HL-60/S4 (cell line): ENCODE measurements around the gene LCN9.
"Not testable (repeated sequence)": the region's sequence is repeated elsewhere in the genome, so short reads cannot be mapped to it uniquely, and the experiment has no call there.

ENCODE experiments used
- in situ Hi-C: fragments of 300-500 bp; cut with MboI; formaldehyde crosslinking; loops from 2 replicates; pipeline ENCODE4 v1.14.3; 2022; ENCODE audit warnings: low sequenced_read_pairs

The LCN9 gene

DNA sequence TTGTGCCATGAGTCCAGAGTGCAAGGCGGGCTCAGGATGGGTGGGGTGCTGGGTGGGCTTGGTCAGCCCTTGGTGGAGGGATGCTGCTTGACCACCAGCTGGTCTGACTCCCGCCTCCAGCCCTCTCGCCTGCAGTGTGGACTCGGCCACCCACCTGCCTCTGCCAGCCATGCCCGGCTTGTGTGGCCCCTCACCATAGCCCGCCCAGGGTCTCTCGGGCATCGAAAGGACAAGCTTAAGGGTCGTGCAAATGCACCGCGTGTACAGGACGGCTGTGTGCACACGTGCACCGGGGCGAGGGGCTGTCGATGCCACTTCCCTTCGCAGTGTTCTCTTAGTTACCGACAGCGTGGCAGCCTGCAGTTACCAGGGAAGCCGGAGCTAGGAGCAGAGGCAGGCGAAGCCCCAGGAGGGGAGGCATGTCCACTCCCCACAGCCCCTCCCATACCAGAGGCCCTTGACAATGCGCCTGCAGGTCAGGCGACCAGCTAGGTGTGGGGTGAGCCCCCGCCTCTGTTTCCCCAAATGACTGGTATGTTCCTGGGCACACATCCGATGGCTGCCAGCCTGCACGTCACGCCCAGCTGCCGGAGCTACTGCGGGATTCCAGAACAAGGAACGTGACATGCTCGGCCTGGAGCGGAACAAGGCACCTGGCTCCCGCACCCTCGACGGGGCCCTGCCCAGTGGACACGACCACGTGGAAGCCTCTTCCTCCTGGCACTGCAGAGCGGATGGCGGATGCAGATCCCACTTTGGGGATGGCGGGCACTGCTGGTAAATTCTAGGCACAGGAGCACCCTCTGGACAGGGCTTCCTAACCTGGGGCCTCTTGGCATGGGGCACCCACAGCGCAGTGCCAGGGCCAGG, 7.8 kb downstream of the LCN9 start:
- in situ Hi-C loops: no loop called here

DNA sequence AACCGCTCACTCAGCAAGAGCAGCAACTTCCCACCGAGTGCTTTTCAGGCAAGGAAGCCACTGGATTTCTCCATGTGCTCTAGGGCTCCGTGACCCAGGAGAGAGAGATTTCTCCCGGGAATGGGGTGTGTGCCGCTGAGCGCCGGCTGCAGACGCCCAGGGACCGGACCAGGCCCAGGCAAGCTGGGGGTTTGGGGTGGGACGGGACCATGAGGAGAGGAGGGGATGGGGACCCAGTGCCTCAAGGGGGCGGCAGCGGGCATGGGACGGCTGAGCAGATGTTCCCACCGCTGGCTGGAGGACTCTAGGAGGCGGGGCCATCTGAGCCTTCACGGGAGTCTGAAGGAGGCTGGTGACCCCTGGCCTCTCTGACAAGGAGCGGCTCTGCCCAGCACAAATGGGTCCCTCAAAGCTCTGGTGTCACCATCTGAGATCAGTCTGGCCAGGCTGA, 8.5 kb downstream of the LCN9 start:
- in situ Hi-C loops: no loop called here

DNA sequence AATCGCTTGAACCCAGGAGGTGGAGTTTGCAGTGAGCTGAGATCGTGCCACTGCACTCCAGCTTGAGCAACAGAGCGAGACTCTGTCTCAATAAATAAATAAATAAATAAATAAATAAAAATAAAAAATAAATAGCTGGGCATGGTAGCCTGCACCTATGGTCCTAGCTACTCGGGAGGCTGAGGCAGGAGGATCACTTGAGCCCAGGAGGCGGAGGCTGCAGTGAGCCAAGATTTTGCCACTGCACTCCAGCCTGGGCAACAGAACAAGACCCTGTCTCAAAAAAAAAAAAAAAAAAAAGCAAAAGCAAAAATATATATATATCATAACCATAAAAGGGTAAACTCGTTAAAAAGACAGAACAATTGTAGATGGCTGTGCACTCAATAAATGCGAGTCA, 9.7 kb downstream of the LCN9 start:
- in situ Hi-C loops: not testable (repeated sequence)

DNA sequence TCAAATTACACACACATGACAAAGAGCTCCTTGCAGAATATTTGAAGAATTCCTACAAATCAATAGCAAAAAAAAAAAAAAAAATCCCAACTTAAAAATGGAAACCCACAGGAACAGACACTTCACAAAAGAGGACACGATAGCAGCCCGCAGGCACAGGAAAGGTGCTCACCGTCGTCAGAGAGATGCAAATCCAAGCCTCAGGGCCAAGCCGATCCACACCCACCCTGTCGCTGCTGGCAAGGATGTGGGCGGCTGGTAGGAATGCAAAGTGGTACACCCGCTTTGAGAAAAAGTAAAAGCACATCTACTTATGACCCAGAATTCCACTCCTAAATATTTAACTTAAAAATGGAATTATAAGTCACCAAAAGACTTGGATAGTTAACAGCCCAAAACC, 10.8 kb downstream of the LCN9 start:
- in situ Hi-C loops: no loop called here

DNA sequence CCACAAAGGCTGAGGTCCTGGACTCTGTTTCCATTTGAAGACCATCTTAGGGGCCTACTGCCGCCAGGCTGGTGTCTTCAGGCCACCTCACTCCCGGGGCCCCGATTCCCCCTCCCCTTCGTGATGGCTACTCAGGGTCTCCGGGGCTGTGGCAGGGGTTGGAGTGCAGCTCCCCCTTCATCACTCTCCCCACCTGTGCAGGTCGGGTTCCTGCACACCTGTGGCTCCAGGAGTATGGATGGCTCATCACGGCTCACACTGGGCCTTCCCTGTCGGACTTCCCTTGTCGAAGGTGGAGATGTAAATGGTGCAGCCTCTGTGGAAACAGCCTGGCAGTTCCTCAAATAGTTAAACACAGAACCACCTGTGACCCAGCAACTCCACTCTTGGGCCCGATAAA, 11.9 kb downstream of the LCN9 start:
- in situ Hi-C loops: no loop called here

DNA sequence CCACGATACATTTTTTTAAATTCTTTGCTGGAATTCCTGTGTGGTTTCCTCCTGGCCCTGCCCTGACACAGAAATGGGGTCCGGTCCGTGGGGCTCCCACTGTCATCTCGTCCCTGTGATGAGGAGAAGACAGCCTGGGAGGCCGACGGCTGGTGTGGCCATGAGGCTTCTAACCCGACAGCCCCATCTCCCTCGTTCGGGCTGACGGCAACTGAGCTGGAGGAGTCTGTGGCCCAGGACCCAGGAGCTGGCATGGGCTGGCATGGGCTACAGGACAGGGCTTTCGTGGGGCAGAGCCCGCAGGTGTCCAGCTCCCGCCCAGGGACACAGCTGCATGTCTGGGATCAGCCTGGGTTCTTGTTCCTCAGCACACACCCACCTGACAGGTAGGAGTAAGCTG, 13.8 kb downstream of the LCN9 start:
- in situ Hi-C loops: no loop called here

DNA sequence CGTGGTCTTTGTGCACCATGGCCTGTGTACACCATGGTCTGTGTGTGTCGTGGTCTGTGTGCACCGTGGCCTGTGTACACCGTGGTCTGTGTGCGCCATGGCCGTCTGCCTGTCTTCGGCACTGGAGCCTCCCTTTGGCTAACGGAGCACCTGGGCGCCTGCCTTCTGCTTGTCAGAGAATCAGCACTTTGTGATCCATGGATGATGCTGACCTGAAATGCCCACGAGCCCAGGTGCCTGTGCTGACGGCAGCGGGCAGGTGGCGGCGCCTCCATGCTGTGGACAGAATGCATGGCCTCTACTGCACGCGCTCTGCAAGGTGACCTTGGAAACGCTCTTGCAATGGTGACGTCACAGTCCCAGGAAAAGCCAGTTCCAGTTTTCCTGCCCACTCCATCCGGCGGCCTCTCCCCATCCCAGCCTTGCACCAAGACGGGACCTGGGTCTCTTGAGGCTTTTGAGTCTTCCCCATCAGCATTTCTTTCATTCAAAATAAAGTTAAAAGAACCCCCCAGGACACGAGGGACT, 14.6 kb downstream of the LCN9 start:
- in situ Hi-C loops: no loop called here

DNA sequence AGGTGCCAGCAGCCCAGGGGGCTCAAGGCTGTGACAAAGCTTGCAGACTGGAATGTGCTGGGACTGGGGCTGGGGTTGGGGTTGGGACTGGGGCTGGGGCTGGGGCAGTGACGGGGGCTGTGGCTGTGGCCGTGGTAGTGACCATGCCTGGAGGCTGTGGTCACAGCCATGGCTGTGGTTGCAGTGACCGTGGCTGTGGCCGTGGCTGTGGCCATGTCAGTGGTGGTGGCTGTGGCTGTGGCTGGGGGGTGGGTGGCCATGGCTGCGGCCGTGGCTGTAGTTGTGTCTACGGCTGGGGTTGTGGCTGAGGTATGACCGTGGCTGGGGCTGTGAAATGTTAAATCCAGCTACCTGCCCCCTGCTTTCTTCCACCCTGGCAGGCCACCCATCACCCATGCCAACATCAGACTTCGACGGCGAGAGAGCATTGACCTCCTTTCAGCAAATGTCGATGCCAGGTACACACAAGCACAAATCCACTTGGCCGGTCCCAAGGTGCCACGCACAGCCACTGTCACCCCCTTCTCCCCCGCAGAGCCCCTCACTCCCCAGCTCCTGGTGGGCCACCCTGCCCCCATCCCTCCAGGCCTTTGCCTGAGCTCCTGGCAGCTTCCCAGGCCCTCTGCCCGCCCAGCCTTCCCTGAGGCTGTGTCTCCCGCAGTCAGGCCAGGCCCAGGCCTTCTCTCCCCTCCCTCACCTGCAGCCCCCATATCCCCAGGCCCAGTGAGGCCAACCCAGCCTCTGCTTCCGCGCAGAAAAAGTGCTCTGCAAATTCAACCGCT, 15.3 kb downstream of the LCN9 start:
- in situ Hi-C loops: no loop called here

DNA sequence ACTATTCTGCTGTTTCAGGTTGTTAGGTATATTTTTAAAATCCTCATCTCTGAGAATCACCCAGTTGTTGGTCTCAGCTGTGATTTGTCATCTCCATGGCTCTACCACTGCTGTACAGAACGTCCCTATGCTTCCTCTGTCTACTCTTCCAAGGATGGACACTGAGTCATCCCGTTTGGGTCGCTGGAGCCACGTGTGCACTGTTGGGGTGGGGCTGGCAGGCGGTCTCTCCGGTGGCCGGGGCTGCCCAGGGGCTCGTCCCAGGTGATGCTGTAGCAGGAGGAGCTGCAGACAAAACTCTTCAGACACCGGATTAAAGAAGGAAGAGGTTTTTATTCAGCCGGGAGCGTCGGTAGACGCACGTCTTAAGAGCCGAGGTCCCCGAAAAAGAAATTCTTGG, 16.9 kb downstream of the LCN9 start:
- in situ Hi-C loops: no loop called here

DNA sequence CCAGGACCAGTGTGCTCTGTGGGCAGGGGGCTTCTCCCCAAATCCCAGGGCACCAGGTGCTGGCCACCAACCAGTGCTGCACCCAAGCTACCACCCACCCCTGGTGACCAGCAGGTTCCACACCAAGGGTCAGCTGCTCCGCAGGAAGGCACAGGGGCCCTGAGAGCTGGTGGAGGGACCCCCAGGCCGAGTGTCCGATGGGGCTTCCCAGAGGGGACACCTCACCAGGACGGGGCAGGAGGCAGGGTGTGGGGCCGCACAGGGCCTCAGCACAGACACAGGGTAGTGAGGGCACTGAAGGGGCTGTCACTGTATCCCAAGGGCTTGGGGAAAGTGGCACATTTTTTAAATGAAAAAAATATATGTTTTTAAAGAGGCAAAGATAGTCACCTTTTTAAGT, 18.1 kb downstream of the LCN9 start:
- in situ Hi-C loops: no loop called here

DNA sequence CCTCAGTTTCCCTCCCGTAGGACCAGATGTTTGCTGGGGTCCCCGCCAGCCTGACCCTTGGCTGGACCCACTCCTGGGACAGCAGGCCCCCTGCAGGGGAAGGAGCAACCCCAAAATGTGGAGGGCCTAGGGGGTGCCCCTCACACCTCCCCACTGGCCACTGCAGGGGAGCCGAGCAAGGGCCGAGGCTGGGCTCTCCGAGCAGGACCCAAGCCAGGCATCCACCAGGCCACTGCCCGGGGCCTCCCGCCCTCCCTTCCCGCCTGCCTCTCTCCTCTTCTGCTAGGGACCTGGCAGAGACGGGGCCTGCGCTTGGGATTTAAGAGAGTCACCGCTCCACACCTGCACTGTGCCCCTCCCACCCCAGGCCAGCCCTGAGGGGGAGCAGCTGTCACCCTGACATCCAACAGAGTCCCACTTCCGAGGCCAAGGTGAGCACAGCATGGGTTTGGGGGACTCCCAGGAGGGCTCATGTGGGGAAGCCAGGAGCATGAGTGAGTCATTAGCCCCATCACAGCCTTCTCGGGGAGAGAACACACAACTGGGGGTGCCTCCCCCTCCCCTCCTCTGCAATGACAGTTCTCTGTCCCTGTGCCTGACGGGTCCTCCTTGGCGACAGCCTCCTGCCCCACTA, 20.4 kb downstream of the LCN9 start:
- in situ Hi-C loops: no loop called here

DNA sequence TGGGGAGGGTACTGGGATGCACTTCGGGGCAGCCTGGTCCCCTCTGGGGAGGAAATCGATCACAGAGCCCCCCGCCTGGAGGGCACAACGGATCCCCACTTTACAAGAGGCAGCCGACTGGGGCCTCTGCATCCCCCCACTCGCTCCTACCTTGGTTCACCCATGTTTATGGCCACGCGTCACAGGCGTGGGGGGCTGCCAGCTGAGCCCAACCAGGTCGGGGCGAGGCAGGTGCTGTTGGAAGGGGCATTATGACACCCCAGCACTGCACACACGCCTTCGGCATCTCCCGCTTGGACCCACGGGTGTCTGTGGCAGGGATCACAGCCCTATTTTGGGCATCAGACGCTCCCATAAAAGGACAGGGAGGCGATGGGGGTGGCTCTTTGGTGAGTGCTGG, 21.6 kb downstream of the LCN9 start:
- in situ Hi-C loops: no loop called here

DNA sequence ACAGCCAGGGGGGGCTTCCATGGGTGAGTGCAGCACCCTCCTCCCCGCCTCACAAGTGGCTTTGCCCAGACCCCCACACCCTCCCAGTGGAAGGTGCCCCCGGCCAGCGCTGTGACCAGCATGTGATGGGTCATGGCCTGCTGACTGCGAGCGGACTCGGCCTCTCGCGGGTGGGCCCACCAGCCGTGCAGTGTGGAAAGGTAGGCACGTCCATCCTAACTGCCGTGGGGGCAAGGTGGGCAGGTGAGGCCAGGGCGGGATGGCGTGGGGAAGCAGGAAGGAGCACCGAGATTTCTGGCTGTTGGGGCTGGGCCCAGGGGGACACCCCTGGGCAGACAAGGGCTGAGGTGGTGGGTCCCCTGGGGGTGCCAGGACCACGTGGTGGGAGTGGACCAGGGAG, 24.1 kb downstream of the LCN9 start:
- in situ Hi-C loops: no loop called here

DNA sequence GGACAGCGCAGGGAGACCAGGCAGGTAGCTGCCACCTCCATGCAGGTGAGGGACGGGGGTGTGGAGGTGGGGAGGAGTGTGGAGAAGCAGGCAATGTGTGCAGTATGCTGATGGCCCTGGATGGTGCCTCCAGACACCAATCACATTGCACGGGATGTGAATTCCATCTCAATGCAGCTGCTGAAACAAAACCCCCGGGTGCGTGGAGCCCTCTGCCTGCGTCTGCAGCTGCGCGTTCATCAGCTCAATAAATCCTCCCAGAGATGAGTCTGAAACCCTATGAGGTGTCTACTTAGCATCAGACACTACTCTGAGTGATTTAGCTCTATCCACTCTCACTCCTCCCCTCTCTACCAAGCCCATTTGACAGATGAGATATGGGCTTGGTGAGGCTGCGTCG, 25.9 kb downstream of the LCN9 start:
- in situ Hi-C loops: no loop called here

DNA sequence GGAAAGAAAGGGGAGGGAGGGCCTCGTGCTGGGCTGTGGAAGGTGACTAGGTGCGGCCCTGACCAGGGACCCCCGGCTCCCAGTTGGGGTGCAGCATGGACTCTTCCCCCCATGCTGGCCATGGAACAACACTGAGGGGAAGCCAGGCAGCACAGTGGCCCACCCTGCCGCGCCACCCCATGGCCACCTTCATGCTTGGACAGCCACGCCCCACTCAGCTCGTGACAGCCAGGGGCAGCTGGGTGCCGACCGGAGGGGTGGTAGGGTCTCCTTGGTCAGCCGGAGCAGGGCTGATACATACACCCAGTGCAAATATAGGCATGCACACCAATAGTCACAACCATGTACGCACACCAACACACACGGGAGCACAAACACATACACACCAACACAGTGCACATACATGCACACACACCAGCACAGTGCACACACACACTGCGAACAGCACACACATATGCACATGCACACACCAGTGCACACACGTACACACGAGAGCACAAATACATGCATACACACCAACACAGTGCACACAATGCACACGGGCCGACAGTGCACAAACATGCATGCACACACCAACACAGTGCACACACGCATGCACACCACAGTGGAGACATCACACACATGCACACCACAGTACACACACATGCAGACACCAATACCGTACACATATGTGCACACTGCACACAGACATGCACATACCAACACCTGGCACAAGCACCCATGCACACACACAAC, 27.9 kb downstream of the LCN9 start:
- in situ Hi-C loops: no loop called here

DNA sequence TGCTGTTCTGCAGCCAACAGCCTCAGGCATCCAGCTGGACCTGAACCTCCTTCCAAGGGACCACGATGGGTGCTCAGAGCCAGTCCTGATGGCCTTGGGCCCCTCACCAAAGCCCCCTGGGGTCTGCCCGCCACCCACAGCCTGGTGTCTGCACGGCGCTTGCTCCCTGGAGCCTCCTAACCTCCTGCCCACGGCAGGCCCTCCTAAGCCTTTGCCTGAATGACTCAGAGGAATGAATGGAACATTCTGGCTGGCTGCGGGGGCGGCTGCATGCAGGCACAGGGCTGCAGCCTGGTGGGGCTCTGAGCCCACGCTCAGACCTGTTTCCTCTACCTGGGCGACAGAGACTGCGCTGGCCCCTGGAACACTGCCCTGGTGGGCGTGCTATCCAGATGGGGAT, 29.3 kb downstream of the LCN9 start:
- in situ Hi-C loops: no loop called here

DNA sequence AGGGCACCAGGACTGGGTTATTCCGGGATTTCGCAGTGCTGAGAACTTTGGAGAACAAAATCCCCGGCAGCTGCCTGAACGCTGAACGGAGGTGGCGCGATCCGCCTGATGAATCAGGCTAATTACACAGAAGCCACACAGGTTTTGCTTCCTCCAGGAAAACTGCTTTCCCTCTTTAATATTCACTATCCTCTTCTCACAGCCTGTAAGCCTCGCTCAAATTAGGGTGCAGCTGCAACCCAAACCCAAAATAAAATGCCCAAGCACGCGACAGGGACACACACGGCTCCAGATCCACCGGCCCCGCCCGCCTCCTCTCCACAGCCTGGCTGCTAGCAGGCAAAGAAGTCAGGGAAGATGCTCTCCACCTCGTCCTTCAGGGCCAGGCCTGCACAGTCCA, 30.2 kb downstream of the LCN9 start:
- in situ Hi-C loops: no loop called here

DNA sequence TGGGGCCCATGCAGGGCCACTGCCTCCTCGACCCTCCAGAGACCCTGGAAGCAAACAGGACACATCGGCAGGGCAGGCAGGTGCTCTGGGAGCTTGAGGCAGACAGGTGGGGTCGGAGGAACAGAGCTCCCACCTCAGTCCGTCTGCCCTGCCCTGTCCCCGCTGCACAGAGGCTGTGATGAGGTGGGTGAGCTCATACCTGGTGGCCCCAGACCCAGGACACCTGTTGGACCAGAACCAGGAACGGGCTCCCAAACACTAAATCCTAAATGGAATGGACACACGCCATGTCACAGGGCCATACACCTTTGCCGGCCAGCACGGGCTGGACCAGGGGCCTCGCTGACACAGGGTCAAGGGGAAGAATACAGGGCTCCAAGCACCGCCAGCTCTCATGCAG, 30.7 kb downstream of the LCN9 start:
- in situ Hi-C loops: no loop called here

DNA sequence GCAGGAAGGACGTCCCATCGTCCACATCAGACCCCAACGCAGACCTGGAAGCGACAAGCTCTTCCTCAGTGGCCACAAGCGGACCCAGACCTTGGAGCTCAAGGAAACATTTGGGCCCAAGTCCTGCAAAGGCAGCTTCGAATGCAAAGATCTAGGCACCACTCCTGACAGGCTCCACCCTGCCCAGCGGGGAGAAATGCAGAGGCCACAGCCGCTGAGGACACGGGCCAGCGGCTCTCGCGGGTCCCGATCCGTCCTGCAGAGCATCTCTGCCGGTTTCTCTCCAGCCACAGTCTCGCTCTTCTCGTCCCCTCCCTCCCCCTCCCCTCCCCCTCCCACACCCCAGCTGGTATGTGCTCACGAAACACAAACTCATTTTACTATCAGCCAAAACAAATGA, 31.3 kb downstream of the LCN9 start:
- in situ Hi-C loops: no loop called here

DNA sequence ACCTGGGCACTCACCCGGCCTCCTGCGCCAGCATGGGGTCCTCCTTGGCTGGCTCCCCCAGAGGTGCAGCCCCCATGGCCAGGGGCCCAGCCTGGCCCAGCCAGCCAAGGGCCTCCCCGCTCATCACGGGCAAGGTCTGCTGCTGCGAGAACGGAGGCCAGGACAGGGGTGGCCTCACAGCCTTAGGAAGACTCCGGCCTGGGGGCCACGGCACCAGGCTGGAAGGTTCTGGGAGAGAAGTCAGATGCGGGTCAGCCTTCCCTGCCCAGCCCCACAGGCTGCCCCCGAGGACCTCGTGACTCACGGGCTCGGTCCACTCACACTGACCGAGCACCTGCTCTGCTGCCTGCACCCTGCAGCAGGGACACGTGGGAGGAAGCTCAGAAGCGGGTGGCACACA, 31.9 kb downstream of the LCN9 start:
- in situ Hi-C loops: no loop called here

DNA sequence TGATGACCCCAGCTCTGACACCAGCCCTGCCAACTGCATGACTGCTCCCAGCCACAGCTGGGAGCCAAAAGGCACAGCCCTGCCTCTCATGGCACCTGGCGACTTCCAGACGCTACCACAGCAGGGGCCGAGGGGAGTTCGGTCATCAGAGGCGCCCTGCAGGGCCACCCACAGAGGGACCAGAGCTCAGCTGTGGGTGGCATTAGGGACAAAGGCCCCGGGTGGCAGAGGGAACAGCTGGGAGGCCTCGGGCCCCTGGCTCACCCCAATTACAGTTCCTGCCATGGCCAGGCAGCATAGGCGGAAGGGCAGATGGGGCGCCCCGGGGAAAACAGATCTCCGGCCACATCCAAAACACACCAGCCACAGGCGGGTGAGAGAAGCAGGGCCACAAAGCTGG, 32.5 kb downstream of the LCN9 start:
- in situ Hi-C loops: no loop called here
